Measurements from ENCODE around the gene CTNNA2.

The CTNNA2 gene

DNA sequence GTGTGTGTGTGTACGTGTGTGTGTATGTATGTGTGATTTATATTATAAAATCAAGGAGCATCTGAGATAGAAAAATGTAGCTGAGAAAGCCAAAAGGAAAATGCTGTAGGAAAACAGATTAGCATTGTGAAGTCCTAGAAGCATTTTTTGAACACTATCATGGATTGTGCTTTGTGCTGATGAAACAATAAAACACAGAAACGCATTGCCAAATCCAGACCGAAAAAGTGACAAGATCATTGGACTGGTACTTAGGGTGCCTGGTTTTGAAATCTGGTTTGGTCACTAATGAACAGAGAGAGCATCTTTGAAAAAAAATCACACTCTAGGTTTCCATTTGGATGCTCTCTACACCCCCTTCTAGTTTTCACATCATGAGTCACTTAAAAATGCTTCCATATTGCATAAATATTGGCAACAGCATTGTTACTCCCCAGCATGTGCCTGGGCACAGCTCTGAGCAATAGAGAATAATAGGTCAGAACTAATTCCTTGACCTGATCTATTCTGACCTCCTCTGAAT is 1006.3 kb downstream of the CTNNA2 start:
- no peak overlapping the region for H3K18ac ChIP-seq (ENCODE audit: low read length)
- H2BK12ac ChIP-seq (ENCODE audit: low read length) = no peak overlapping the region
- no peaks in the 10 kb centered on the region for H3K79me1 ChIP-seq (ENCODE audit: low read depth, low read length)
- H2BK5ac ChIP-seq (ENCODE audit: low read length) = no peak overlapping the region
- no peak overlapping the region for H3K4me2 ChIP-seq (ENCODE audit: insufficient read depth, low read length, poor library complexity, severe bottlenecking)
- H2BK15ac ChIP-seq (ENCODE audit: low read length) = no peak overlapping the region
- H2BK120ac ChIP-seq (ENCODE audit: low read depth, low read length) = no peak overlapping the region
- no peaks in the 10 kb centered on the region for H3K9me3 ChIP-seq (replicated peaks in 1 of 2; ENCODE audit: control insufficient read depth in 2 of 2, insufficient read depth in 1 of 2, low read depth in 1 of 2, low read length in 2 of 2)
- no peak overlapping the region for H3K4me3 ChIP-seq (ENCODE audit: low read length in 2 of 2)
- H3K9ac ChIP-seq (ENCODE audit: low read depth, low read length, poor library complexity) = no peak overlapping the region
- H4K91ac ChIP-seq (ENCODE audit: low read depth, low read length, poor library complexity) = no peak overlapping the region
- no peak overlapping the region for H3K27ac ChIP-seq (replicated peaks; ENCODE audit: low read length)
- no CpG with 5 or more reads among the region's 3 CpGs for WGBS, 2 donors (ENCODE audit: extremely low coverage in 2 of 2, insufficient read length in 2 of 2, insufficient replicate concordance in 1 of 2)
- H3K4me1 ChIP-seq (ENCODE audit: control insufficient read depth in 2 of 2, insufficient read depth in 1 of 2, low read depth in 1 of 2, low read length in 2 of 2) = peaks cover 0 to 4% of the 10 kb centered on the region in 2 donors
- no peaks in the 10 kb centered on the region for H3K36me3 ChIP-seq (replicated peaks in 1 of 2; ENCODE audit: control insufficient read depth in 2 of 2, insufficient read depth in 2 of 2, low read length in 2 of 2)
- H4K8ac ChIP-seq (ENCODE audit: low read depth, low read length) = no peak overlapping the region
- no peak for DNase-seq (ENCODE audit: low spot score)
- no peak overlapping the region for H3K23ac ChIP-seq (ENCODE audit: low read depth, low read length, poor library complexity)
- H3K14ac ChIP-seq (ENCODE audit: low read length) = no peak overlapping the region
- H2AFZ ChIP-seq (ENCODE audit: low read length) = no peak overlapping the region
- no peak overlapping the region for H2AK5ac ChIP-seq (ENCODE audit: low read depth, low read length)
- peaks cover 0 to 2% (median 0%) of the 10 kb centered on the region in 3 experiments for H3K27me3 ChIP-seq (ENCODE audit: control insufficient read depth in 3 of 3, insufficient read depth in 3 of 3, low read depth in 1 of 3, low read length in 3 of 3)
- H3K4ac ChIP-seq (ENCODE audit: low read length) = no peak overlapping the region

DNA sequence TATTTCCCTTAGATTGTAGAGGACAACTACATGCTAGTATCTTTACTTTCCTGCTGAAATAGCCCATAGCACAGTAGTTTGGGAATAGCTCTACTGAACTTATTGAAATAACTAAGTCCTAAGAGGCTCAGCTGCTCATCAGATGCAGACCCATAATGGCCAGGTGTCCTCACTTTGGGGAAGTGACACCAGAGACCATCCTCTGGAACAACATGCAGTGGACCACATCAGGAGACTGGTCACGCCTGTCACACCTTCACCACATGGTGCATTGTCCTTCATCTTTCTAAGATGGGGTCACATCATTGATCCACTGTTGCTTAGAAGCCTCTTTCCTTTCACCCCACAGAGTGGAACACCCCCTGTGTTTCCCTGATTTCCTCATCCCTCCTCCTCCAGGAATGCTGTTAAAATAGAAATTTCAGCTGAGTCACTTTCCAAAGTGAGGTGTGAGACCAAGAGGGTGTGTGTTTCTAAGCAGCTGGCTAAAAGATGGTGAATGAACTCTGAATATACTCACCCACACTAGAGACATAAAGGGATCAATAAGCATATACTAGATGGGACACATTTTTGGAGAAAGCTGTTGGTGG is 1006.9 kb downstream of the CTNNA2 start:
- Histone ChIP-seq H4K91ac (ENCODE audit: low read depth, low read length, poor library complexity) (no peak overlapping the region), H2AK5ac (ENCODE audit: low read depth, low read length) (no peak overlapping the region), H3K9me3 (replicated peaks in 1 of 2; ENCODE audit: control insufficient read depth in 2 of 2, insufficient read depth in 1 of 2, low read depth in 1 of 2, low read length in 2 of 2) (no peaks in the 10 kb centered on the region), H3K4me2 (ENCODE audit: insufficient read depth, low read length, poor library complexity, severe bottlenecking) (no peak overlapping the region), H3K4me1 (ENCODE audit: control insufficient read depth in 2 of 2, insufficient read depth in 1 of 2, low read depth in 1 of 2, low read length in 2 of 2) (peaks cover 0 to 4% of the 10 kb centered on the region in 2 donors), H3K18ac (ENCODE audit: low read length) (no peak overlapping the region), H2BK12ac (ENCODE audit: low read length) (no peak overlapping the region), H3K23ac (ENCODE audit: low read depth, low read length, poor library complexity) (no peak overlapping the region), H4K8ac (ENCODE audit: low read depth, low read length) (no peak overlapping the region), H3K27me3 (ENCODE audit: control insufficient read depth in 3 of 3, insufficient read depth in 3 of 3, low read depth in 1 of 3, low read length in 3 of 3) (peaks cover 0 to 2% (median 0%) of the 10 kb centered on the region in 3 experiments), H3K27ac (replicated peaks; ENCODE audit: low read length) (no peak overlapping the region), H3K14ac (ENCODE audit: low read length) (no peak overlapping the region), H3K36me3 (replicated peaks in 1 of 2; ENCODE audit: control insufficient read depth in 2 of 2, insufficient read depth in 2 of 2, low read length in 2 of 2) (no peaks in the 10 kb centered on the region), H3K9ac (ENCODE audit: low read depth, low read length, poor library complexity) (no peak overlapping the region), H2BK15ac (ENCODE audit: low read length) (no peak overlapping the region), H3K79me1 (ENCODE audit: low read depth, low read length) (no peaks in the 10 kb centered on the region), H3K4me3 (ENCODE audit: low read length in 2 of 2) (peak overlapping the region in 1 of 2 donors; percentile 46), H2BK120ac (ENCODE audit: low read depth, low read length) (no peak overlapping the region), H2AFZ (ENCODE audit: low read length) (no peak overlapping the region), H2BK5ac (ENCODE audit: low read length) (no peak overlapping the region), H3K4ac (ENCODE audit: low read length) (no peak overlapping the region)
- no CpG with 5 or more reads among the region's 1 CpG for WGBS, 2 donors (ENCODE audit: extremely low coverage in 2 of 2, insufficient read length in 2 of 2, insufficient replicate concordance in 1 of 2)
- DNase-seq (ENCODE audit: low spot score) = no peak

- H3K4ac ChIP-seq (ENCODE audit: low read length) = no peak overlapping the region
- H3K36me3 ChIP-seq (replicated peaks in 1 of 2; ENCODE audit: control insufficient read depth in 2 of 2, insufficient read depth in 2 of 2, low read length in 2 of 2) = no peaks in the 10 kb centered on the region
- no peak overlapping the region for H4K91ac ChIP-seq (ENCODE audit: low read depth, low read length, poor library complexity)
- H2BK12ac ChIP-seq (ENCODE audit: low read length) = no peak overlapping the region
- no peak overlapping the region for H2AK5ac ChIP-seq (ENCODE audit: low read depth, low read length)
- H3K4me3 ChIP-seq (ENCODE audit: low read length in 2 of 2) = no peak overlapping the region
- H2BK5ac ChIP-seq (ENCODE audit: low read length) = no peak overlapping the region
- H3K27ac ChIP-seq (replicated peaks; ENCODE audit: low read length) = no peak overlapping the region
- H3K4me1 ChIP-seq (ENCODE audit: control insufficient read depth in 2 of 2, insufficient read depth in 1 of 2, low read depth in 1 of 2, low read length in 2 of 2) = no peaks in the 10 kb centered on the region
- H3K18ac ChIP-seq (ENCODE audit: low read length) = no peak overlapping the region
- no peak overlapping the region for H4K8ac ChIP-seq (ENCODE audit: low read depth, low read length)
- no peak overlapping the region for H3K9ac ChIP-seq (ENCODE audit: low read depth, low read length, poor library complexity)
- peaks cover 0 to 2% (median 0%) of the 10 kb centered on the region in 3 experiments for H3K27me3 ChIP-seq (ENCODE audit: control insufficient read depth in 3 of 3, insufficient read depth in 3 of 3, low read depth in 1 of 3, low read length in 3 of 3)
- no peaks in the 10 kb centered on the region for H3K9me3 ChIP-seq (replicated peaks in 1 of 2; ENCODE audit: control insufficient read depth in 2 of 2, insufficient read depth in 1 of 2, low read depth in 1 of 2, low read length in 2 of 2)
- no peak overlapping the region for H2AFZ ChIP-seq (ENCODE audit: low read length)
- no CpG with 5 or more reads among the region's 2 CpGs for WGBS, 2 donors (ENCODE audit: extremely low coverage in 2 of 2, insufficient read length in 2 of 2, insufficient replicate concordance in 1 of 2)
- H2BK120ac ChIP-seq (ENCODE audit: low read depth, low read length) = no peak overlapping the region
- no peak overlapping the region for H3K14ac ChIP-seq (ENCODE audit: low read length)
- H2BK15ac ChIP-seq (ENCODE audit: low read length) = no peak overlapping the region
- no peak overlapping the region for H3K4me2 ChIP-seq (ENCODE audit: insufficient read depth, low read length, poor library complexity, severe bottlenecking)
- H3K23ac ChIP-seq (ENCODE audit: low read depth, low read length, poor library complexity) = no peak overlapping the region
- no peak for DNase-seq (ENCODE audit: low spot score)
- no peaks in the 10 kb centered on the region for H3K79me1 ChIP-seq (ENCODE audit: low read depth, low read length)
Measured at GRCh38 chr2:80525152-80525551, 1012.3 kb downstream of the CTNNA2 start.

GRCh38 chr2:80527119-80527518 is 1014.3 kb downstream of the CTNNA2 start:
- Histone ChIP-seq H2AFZ (ENCODE audit: low read length) (no peak overlapping the region), H3K4me2 (ENCODE audit: insufficient read depth, low read length, poor library complexity, severe bottlenecking) (no peak overlapping the region), H2BK120ac (ENCODE audit: low read depth, low read length) (no peak overlapping the region), H3K79me1 (ENCODE audit: low read depth, low read length) (no peaks in the 10 kb centered on the region), H2AK5ac (ENCODE audit: low read depth, low read length) (no peak overlapping the region), H3K27me3 (ENCODE audit: control insufficient read depth in 3 of 3, insufficient read depth in 3 of 3, low read depth in 1 of 3, low read length in 3 of 3) (no peaks in the 10 kb centered on the region), H3K9ac (ENCODE audit: low read depth, low read length, poor library complexity) (no peak overlapping the region), H3K4me1 (ENCODE audit: control insufficient read depth in 2 of 2, insufficient read depth in 1 of 2, low read depth in 1 of 2, low read length in 2 of 2) (no peaks in the 10 kb centered on the region), H4K8ac (ENCODE audit: low read depth, low read length) (no peak overlapping the region), H3K18ac (ENCODE audit: low read length) (no peak overlapping the region), H3K9me3 (replicated peaks in 1 of 2; ENCODE audit: control insufficient read depth in 2 of 2, insufficient read depth in 1 of 2, low read depth in 1 of 2, low read length in 2 of 2) (no peaks in the 10 kb centered on the region), H3K36me3 (replicated peaks in 1 of 2; ENCODE audit: control insufficient read depth in 2 of 2, insufficient read depth in 2 of 2, low read length in 2 of 2) (no peaks in the 10 kb centered on the region), H4K91ac (ENCODE audit: low read depth, low read length, poor library complexity) (no peak overlapping the region), H3K14ac (ENCODE audit: low read length) (no peak overlapping the region), H3K4me3 (ENCODE audit: low read length in 2 of 2) (no peak overlapping the region), H2BK15ac (ENCODE audit: low read length) (no peak overlapping the region), H2BK5ac (ENCODE audit: low read length) (no peak overlapping the region), H3K4ac (ENCODE audit: low read length) (no peak overlapping the region), H2BK12ac (ENCODE audit: low read length) (no peak overlapping the region), H3K27ac (replicated peaks; ENCODE audit: low read length) (no peak overlapping the region), H3K23ac (ENCODE audit: low read depth, low read length, poor library complexity) (no peak overlapping the region)
- DNase-seq (ENCODE audit: low spot score) = no peak
- no CpG with 5 or more reads among the region's 3 CpGs for WGBS, 2 donors (ENCODE audit: extremely low coverage in 2 of 2, insufficient read length in 2 of 2, insufficient replicate concordance in 1 of 2)
